Right lung (tissue), 5 donors: Measurements from ENCODE around the gene PARP11. TPM values are rescaled to one million over a fixed set of nuclear protein-coding genes. Genes with fewer than 3 reads are reported as not detected.
"Not testable (repeated sequence)": the region's sequence is repeated elsewhere in the genome, so short reads cannot be mapped to it uniquely, and the experiment has no call there.

Source experiments
- DNase-seq, 2 donors: peaks; one replicate each; pipeline ENCODE4 v3.0.0-alpha.2; 2013
- polyA plus RNA-seq, 5 donors: library from polyadenylated mRNA; unstranded; fragments of 120-200 nt; gene quantifications; one replicate each; pipeline versions ENCODE4 v1.2.1 to v1.2.3, GENCODE V29; 2013; ENCODE audit warnings: inconsistent platforms in 1 of 5, low replicate concordance in 1 of 5; ENCODE audit not compliant: insufficient read length in 5 of 5, insufficient read depth in 1 of 5

The PARP11 gene
- polyA plus RNA-seq, 5 donors: 11.4 to 22.7 (median 16.6) TPM

DNA sequence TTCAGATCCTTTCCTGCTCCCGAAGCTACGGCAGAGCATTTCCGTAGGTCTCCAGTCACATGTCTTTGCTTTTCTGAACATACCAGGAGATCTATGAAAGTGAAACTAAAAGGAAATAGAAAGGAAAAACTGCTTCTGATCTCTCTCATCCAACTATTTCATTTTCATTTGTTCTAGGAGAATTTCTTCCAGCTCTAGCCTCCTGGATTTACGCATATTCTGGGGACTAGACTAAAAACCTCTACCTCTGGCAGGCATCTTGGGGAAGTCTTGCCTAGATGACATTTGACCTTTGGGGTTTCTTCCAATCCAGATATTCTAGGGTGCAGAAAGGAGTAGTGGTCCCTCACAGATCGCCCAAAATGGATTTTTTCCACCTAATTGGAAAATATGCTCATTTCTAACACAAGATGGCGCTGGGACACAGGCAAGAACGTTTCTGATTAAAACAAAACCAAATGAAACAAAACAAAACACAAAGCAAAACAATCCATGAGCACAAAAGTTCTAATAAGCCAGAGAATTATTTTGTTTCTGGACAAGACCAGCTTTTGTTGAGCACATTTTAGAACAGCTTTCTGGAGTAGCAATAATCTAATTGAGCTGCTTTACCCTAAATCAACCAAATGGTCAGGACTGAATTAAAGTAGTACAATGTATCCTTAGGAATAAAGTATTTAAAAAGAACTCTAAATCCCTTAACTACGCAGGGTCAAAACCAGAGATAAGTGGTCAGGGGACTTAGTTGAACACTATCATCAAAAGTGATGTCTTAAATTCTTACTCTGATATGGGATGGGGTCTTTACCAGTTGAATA lies 12.3 kb upstream of the PARP11 start:
- DNase-seq: peak; percentile 71 to 80

DNA sequence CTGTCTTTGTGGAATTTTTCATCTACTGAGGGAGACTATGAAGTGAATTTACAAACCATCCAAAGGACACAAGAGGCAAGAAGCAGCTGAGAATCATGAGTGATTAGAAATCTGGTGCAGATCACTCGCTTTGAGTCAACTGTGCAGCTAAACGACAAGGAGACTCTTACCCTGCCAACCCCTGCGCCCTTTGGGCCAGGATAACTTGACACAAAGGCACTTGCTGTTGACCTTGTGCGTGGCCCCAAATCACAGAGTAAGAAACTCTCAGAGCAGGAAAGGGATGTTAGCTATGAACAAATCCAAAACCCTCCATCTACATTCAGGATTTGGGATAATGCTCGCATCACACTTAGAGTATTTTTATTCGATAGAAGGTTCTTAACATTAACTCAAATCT lies 11.5 kb upstream of the PARP11 start:
- DNase-seq: no peak

DNA sequence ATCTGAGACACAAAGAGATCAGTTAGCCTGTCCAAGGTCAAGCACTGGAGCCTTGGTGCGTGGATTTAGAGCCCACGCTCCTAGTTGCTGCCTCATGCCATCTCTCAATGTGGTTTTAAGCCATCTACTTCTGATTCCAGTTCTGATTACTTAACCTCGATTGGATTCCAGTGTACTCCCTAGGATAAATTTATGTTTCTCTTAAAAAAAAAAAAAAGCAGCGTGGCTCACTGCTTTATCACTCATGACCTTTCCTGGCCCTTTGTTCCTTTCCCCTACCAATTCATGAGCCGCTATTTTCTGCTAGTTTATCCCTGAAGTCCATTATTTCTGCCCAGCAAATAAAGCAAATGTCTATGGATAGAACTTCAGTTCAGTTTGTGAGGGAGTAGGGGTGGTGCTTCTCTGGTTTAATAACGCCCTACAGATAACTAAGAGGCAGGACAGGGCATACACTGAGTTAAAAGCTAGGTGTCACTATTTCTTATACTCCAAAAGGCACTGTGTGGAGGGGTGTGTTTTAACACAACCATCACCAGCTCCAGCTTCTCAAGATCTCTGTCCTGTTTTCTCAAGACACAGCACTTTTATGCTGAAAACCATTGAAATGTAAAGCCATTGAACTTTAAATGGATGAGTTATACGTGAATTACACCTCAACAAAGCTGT lies 9.8 kb upstream of the PARP11 start:
- DNase-seq: no peak

DNA sequence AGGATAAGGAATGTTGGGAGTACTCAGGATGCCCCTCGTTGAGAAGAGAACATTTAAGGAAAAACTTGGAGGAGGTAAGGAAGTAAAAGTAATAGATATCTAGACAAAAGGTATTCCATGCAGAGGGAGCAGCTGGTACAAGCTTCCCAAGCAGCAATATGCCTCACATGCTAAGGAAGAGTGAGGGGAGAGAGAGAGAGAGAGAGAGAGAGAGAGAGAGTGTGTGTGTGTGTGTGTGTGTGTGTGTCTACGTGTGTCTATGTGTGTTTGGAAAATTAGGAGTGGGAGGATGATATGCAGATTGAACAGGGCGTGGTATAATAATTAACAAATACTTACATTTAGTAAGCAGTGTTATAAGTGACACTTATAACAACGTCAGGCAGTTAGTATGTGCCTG lies 9.2 kb upstream of the PARP11 start:
- no peak for DNase-seq

DNA sequence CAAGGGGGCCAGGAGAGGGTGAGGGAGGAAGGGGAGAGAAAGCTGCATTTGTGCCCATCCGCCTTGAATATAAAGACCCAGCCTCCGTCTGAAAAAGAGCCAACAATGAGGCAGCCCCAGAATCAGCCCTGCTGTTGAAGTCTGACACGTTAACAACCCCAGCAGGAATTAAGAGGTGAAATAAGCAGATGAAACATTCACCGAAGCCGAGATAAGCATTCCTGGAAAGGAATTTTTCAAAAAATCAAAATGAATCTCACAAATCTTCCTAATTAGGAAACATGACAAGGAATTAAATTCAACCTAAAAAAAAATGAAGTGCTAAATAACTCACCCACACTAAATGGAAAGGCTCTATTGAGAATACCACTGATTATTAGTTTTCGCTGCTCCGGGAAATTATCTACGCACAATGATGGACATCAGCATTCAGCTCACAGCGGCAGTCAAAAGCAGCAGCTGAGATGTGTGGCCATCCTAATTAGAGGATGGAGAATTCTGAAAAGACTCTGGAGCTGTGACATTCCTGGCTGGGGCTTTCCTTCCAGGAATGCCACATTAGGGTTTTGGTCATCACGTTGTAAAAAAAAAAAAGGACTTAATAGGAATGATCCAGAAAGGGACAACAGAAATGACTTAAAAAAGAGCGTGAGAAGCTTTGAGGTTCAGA lies 8.2 kb upstream of the PARP11 start:
- no peak for DNase-seq

DNA sequence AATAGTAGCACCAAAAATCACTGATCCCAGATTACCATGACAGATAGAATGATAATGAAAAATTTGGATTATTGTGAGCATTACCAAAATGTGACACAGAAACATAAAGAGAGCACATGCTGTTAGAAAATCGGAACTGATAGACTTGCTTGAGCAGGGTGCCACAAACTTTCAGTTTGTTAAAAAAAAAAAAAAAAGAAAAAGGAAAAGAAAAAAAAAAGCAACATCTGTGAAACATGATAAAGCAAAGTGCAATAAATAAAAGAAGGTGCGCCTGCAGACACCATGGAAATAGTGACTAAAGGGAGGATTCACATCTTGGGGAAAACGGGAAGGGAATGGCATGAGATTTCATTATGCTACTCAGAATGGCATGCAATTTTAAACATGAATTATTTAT lies 6.6 kb upstream of the PARP11 start:
- no peak for DNase-seq

DNA sequence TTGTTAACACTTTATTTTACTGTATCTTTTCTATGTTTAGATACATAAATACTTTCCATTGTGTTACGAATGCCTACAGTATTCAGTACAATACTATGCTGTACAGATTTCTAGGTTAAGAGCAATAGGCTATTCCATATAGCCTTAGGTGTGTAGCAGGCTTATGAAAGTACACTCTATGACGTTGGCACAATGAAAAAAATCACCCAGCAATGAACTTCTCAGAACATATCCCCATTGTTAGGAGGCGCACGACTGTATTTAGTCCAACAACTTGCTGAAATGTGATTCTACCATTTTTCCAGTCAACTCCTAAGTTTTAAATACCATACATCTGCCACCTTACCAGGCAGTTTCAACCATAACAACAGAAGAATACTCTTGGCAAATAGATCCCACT lies 1.8 kb downstream of the PARP11 start:
- DNase-seq: no peak

DNA sequence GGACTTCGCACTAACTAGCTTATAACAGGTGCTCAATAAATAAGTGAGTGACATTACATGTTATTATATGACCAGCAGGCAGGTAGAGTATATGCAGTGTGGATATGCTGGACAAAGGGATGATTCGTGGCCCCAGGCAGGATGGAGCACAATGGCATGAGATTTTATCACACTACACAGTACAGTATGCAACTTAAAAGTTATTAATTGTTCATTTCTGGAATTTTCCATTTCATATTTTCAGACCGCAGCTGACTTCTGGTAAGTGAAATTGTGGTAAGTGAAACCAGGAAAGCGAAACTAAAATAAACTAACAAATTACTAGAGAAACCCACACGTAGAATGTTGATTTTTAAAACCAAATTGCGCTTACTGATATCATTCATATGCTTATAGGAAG lies 3.3 kb downstream of the PARP11 start:
- DNase-seq: no peak

DNA sequence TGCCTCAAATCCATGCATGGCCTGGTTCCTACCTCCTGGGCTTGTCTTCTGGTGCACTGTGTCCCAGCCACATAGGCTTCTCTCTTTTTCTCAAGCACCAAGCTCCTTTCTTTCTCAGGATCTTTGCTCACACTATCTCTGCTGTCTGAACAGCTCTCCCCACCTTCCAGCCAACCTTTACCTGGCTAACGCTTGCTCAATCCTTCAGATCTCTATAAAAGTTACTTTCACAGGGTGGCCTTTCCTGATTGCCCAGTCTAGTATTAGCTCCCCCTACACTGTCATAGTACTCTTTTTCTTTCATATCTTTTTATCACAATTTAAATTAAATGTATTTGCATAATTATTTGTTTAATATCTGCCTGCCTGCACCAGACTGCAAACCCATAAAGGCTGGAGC lies 3.8 kb downstream of the PARP11 start:
- DNase-seq: no peak

DNA sequence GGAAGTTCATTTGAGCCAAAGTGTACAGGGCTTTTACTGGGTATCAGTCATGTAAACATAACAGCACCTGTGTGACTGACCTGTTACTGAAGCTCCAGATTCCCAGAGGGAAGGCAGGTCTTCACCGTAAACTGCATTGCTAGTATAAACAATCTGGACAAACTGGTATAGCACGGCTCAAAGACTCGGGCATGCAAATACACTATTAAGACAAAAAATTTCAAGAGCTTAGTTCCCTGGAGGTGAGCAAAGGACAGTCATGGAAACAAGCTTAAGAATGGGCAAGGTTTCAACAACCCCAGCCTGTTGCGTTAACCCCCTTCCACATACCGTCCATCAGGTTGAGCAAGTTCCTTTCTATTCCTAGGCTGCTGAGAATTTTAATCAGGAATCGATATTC lies 9.4 kb downstream of the PARP11 start:
- no peak for DNase-seq

DNA sequence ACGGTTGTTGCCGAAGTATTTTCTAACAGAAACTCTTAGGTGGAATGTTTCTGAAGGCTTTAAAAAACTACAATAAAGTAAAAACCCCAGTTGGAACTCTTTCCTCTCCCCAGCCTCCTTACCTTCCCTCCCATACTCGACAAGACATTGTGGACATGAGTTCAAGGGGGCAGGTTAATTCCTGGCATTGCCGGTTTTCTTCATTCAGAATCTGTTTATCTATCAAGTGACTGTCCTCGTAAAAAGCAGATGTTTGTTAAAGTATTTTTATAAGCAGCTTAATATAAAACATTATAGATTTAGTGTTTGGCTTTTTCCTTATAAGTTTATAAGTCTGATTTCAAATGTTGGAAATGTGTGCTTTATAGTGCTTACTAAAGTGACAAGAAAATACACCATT lies 30.7 kb downstream of the PARP11 start:
- DNase-seq: no peak

DNA sequence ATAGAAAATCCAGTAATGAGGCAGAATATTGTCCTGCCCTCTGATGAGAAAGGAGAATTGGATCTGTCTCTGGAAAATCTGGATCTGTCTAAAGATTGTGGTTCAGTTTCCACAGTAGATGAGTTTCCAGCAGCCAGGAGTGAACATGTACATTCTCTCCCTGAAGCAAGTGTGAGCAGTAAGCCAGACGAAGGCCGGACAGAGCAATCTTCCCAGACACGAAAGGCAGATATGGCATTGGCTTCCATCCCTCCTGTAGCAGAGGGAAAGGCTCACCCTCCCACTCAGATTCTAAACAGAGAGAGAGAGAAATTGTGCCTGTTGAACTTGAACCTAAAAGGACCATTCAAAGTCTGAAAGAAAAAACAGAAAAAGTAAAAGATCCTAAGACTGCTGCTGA lies 31.4 kb downstream of the PARP11 start:
- no peak for DNase-seq

DNA sequence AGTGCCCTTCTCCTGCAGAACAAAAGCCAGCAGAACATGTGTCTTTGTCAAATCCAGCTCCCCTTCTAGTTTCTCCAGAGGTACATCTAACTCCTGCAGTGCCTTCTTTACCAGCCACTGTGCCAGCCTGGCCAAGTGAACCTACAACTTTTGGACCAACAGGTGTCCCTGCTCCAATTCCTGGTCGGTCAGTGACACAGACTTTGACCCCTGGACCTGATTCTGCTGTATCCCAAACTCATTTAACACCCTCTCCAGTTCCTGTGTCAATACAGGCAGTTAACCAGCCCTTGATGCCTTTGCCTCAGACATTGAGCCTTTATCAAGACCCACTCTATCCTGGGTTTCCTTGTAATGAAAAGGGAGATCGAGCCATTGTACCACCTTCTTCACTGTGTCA lies 32.4 kb downstream of the PARP11 start:
- DNase-seq: not testable (repeated sequence)

DNA sequence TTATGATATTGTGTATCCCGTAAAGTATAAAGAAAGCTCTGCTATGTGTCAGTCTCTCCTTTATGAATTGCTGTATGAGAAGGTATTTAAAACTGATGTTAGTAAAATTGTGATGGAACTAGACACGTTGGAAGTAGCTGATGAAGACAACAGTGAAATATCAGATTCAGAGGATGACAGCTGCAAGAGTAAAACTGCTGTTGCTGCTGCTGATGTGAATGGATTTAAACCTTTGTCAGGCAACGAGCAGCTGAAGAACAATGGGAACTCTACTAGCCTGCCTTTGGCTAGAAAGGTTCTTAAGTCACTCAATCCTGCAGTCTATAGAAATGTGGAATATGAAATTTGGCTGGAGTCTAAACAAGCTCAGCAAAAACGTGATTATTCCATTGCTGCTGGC lies 33.5 kb downstream of the PARP11 start:
- not testable (repeated sequence) for DNase-seq

DNA sequence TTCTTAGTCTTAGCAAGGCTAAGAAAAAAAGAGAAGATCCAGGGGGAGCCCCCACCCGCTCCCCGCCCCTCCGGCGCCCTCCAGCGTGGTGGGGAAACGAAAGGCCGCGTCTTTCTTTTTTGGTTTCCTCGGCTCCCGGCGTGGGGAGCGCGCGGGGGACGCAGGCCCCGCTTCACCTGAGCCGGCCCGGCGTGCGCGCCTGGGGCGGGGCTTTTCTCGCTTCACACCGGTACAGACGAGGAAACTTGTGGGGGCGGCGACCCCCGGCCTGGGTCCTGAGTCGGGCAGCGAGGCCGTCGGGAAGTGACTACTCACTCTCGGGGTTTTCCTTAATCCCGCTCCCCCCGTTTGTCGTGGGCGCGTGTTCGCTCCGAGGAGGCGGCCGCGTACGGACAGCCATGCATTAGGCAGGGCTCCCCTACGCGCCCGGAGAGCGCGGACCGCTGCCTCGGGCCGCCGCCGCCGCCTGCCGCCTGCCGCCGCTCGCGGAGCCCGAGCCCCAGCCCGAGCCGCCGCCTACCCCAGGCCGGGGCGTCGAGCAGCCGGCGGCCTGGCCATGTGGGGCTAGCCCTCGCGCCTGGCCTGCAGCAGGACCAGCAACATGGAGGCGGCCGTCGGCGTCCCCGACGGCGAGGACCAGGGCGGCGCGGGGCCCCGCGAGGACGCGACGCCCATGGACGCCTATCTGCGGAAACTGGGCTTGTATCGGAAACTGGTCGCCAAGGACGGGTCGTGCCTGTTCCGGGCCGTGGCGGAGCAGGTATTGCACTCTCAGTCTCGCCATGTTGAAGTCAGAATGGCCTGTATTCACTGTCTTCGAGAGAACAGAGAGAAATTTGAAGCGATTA lies 34.3 kb downstream of the PARP11 start:
- not testable (repeated sequence) for DNase-seq

DNA sequence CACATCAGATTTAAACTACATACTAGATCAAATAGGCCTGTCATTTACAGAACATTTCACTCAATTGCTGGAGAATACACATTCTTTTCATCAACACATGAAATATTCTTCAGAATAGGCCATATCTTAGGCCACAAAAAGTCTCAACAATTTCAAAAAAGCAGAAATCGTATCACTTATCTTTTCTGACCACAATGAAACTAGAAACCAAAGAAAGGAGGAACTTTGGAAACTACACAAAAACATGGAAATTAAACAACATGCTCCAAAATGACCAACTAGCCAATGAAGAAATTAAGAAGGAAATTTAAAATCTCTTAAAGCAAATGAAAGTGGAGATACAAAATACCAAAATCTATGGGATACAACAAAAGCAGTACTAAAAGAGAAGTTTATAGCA lies 35.1 kb downstream of the PARP11 start:
- DNase-seq: no peak

DNA sequence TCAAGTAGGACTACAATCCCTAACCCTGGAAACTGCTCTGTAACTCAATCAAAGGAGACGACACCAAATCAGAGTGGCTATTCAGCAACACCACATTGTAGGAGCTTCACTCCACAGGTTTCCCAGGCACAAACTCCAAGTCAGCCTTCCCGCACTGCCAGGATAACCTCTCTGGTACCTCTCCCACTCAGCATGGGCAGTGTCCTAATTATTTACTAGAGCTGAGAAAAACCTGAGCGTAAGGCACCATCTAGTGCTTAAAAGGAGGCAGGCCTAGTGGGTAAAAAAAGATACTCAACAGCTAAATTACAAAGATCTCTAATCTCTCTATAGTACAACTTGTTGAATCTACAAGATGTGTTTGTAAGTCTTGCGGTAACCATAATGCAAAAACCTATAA lies 36.1 kb downstream of the PARP11 start:
- DNase-seq: no peak

DNA sequence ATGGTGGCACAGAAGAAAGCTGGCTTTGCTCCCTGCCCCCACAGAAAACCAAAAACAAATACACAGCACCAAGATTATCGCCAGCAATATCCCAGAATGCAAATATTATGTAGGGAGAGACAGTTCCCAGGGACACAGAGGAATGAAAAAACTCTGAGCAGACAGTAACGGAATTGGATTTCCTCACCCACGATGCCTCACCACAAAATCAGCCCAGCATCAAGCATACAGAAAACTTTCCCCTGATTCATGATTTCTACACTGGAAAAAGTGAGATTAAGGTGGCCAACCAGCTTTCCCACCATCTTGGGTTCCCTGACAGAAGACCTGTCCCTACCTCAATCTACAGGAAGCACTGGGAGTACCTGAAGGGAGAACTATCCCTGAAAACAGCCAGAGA lies 36.6 kb downstream of the PARP11 start:
- no peak for DNase-seq

DNA sequence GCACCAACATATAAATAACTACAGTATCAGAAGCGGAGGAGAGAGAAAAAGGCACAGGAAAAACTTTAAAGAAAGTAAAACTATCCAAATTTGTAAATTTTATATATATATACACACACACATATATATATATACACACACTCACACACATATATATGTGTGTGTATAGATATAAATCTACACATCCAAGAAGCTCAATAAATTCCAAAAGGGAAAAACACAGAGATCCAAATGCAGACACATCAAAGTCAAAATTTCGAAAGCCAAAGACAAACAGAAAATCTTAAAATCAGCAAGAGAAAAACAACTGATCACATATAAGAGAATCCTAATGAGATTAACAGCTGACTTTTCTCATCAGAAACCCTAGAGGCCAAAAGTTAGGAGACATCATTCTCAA lies 37.3 kb downstream of the PARP11 start:
- no peak for DNase-seq

DNA sequence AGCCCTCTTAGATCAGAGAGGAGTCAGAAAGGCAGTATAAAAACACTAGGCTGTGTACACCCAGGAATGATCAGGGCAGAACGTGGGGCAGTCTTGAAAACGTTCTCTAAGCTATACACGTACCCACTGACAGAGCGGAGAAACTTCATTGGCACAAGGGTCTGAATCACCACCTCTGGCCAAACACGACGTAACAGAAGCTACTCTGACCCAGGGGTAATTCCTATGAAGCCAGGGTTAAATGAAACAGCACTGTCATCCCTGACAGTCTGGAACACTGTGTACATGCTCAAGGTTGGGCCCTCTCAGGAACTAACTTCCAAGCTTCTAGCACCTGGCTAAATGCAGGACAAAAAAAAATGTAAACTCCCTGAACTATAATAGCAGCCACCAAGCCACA lies 38.4 kb downstream of the PARP11 start:
- no peak for DNase-seq

DNA sequence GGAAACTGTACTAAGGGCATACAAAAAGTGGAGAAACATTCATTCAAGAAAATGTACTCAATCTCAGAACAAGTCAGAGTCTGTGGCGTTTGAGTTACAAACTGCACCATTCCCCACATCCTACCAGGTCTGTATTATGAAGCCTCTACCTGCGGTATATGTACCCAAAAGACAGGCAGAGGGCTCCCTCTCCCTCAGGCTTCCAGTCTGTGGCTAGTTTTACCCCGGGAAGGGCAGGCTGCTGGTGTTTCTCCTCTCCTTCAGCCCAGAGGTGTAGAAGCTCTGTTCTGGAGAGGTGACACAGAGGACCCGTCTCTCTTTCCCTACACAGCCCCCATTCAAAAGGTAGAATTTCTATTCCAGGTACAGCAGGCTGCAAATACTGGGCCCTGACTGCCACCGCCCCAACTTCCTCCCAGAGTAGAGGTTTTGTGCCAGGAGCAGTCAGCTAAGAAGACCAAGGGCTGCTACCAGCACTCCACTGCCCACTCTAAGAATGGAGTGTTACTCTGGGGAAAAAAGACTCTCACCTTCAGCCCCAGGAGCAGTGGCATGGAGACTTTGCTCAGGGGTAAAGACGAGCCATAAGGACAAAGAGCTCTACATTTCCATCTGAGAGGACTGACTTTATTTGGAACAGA lies 39.4 kb downstream of the PARP11 start:
- DNase-seq: no peak

DNA sequence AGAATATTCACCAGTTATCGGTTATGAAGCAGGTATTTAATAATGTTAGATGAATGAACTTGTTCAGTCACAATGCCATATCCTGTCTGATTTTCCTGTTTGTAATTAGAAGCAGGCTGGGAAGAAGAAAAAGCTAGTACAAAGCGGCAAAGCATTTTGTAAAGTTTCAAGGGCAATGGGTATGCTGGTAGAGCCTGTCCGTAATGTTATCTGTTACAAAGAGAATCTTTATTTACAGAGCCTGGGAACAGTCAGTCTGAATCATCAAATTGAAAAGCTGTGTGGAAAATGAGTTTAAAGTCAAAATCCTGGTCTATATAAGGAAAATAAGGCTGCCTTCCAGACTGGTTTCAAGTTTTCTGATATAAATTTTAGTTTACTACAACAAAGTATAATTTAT lies 40.5 kb downstream of the PARP11 start:
- DNase-seq: no peak
